BJ (cell line): Measurements from ENCODE around the gene PRIM2. TPM values are rescaled to one million over a fixed set of nuclear protein-coding genes. Genes with fewer than 3 reads are reported as not detected.
"Not testable (repeated sequence)": the region's sequence is repeated elsewhere in the genome, so short reads cannot be mapped to it uniquely, and the experiment has no call there.

Experiments
- CTCF ChIA-PET: fragments of 350-600 bp; formaldehyde crosslinking; extraction: SDS; loops from one replicate; lab custom pipeline; 2021; ENCODE audit warnings: antibody characterized with exemption, inconsistent platforms; lab: Yijun Ruan, JAX
- POLR2A ChIA-PET: fragments of 300-600 bp; sonication (Branson Sonifier 250); formaldehyde crosslinking; extraction: SDS; loops from one replicate; lab custom pipeline; 2021; ENCODE audit warnings: antibody characterized with exemption; lab: Charles Lee
- DNase-seq: peaks from one replicate; pipeline ENCODE4 v3.0.0-alpha.2; 2011; ENCODE audit warnings: low read depth
- H3K27me3 ChIP-seq: 2 replicates; pipeline ENCODE4 v1.6.0; 2011; ENCODE audit warnings: low read length; ENCODE audit not compliant: control insufficient read depth, insufficient read depth
- H3K36me3 ChIP-seq: 2 replicates; pipeline ENCODE4 v1.5.1; 2011; ENCODE audit warnings: low read length; ENCODE audit not compliant: control insufficient read depth, insufficient read depth
- H3K4me3 ChIP-seq: 2 replicates; pipeline ENCODE4 v1.5.1; 2011; ENCODE audit warnings: low read depth, mild to moderate bottlenecking, control low read depth, low read length
- polyA plus RNA-seq: library from polyadenylated mRNA; depleted of rRNA; stranded (reverse); fragments of >200 nt; gene quantifications from 2 replicates; pipeline ENCODE4 v1.2.3, GENCODE V29; 2011

The PRIM2 gene
- polyA plus RNA-seq, 1 experiment = 12.5 TPM

GRCh38 chr6:57488551-57488950 is 171.1 kb downstream of the PRIM2 start:
- DNase-seq, POLR2A ChIA-PET, H3K27me3 ChIP-seq, H3K4me3 ChIP-seq, CTCF ChIA-PET, H3K36me3 ChIP-seq: not testable (repeated sequence)

GRCh38 chr6:57489887-57490286 is 172.5 kb downstream of the PRIM2 start:
- POLR2A ChIA-PET, DNase-seq, CTCF ChIA-PET, H3K27me3 ChIP-seq, H3K4me3 ChIP-seq, H3K36me3 ChIP-seq: not testable (repeated sequence)

- H3K27me3 ChIP-seq, POLR2A ChIA-PET, CTCF ChIA-PET, DNase-seq, H3K4me3 ChIP-seq, H3K36me3 ChIP-seq: not testable (repeated sequence)
Observed at GRCh38 chr6:57491795-57492194, 174.4 kb downstream of the PRIM2 start.

GRCh38 chr6:57496251-57496650 is 178.8 kb downstream of the PRIM2 start:
- POLR2A ChIA-PET, CTCF ChIA-PET, H3K4me3 ChIP-seq, H3K36me3 ChIP-seq, H3K27me3 ChIP-seq, DNase-seq: not testable (repeated sequence)

- H3K4me3 ChIP-seq, CTCF ChIA-PET, H3K27me3 ChIP-seq, DNase-seq, POLR2A ChIA-PET, H3K36me3 ChIP-seq: not testable (repeated sequence)
Observed at GRCh38 chr6:57500368-57501021, 183.1 kb downstream of the PRIM2 start.

- H3K4me3 ChIP-seq, CTCF ChIA-PET, H3K36me3 ChIP-seq, POLR2A ChIA-PET, H3K27me3 ChIP-seq, DNase-seq: not testable (repeated sequence)
Observed at GRCh38 chr6:57502387-57502786, 185.0 kb downstream of the PRIM2 start.

GRCh38 chr6:57505251-57505650 is 187.8 kb downstream of the PRIM2 start:
- H3K36me3 ChIP-seq, POLR2A ChIA-PET, CTCF ChIA-PET, DNase-seq, H3K27me3 ChIP-seq, H3K4me3 ChIP-seq: not testable (repeated sequence)

GRCh38 chr6:57510390-57510789 is 193.0 kb downstream of the PRIM2 start:
- POLR2A ChIA-PET, H3K4me3 ChIP-seq, H3K36me3 ChIP-seq, CTCF ChIA-PET, DNase-seq, H3K27me3 ChIP-seq: not testable (repeated sequence)

GRCh38 chr6:57515171-57515570 is 197.7 kb downstream of the PRIM2 start:
- POLR2A ChIA-PET, H3K4me3 ChIP-seq, CTCF ChIA-PET, H3K36me3 ChIP-seq, DNase-seq, H3K27me3 ChIP-seq: not testable (repeated sequence)

- CTCF ChIA-PET, H3K27me3 ChIP-seq, H3K4me3 ChIP-seq, H3K36me3 ChIP-seq, POLR2A ChIA-PET, DNase-seq: not testable (repeated sequence)
Observed at GRCh38 chr6:57515845-57516244, 198.4 kb downstream of the PRIM2 start.

GRCh38 chr6:57516776-57517175 is 199.3 kb downstream of the PRIM2 start:
- H3K4me3 ChIP-seq, DNase-seq, POLR2A ChIA-PET, H3K36me3 ChIP-seq, CTCF ChIA-PET, H3K27me3 ChIP-seq: not testable (repeated sequence)

GRCh38 chr6:57519198-57519597 is 201.8 kb downstream of the PRIM2 start:
- CTCF ChIA-PET = not testable (repeated sequence)

GRCh38 chr6:57521085-57521484 is 203.7 kb downstream of the PRIM2 start:
- DNase-seq, POLR2A ChIA-PET, CTCF ChIA-PET, H3K36me3 ChIP-seq, H3K4me3 ChIP-seq, H3K27me3 ChIP-seq: not testable (repeated sequence)

More at GRCh38 chr6:57519198-57519597, 201.8 kb downstream of the PRIM2 start:
- H3K4me3 ChIP-seq, H3K36me3 ChIP-seq, H3K27me3 ChIP-seq, DNase-seq, POLR2A ChIA-PET: not testable (repeated sequence)
